Neutrophil (primary cell): Measurements from ENCODE around the gene UNCX.
"Not testable (repeated sequence)": the region's sequence is repeated elsewhere in the genome, so short reads cannot be mapped to it uniquely, and the experiment has no call there.

ENCODE experiments used
- H3K27ac ChIP-seq: fragments of 200-600 bp; sonication (generic); 2 replicates; pipeline ENCODE4 v1.5.1; 2016; ENCODE audit warnings: mild to moderate bottlenecking, moderate library complexity
- H3K27me3 ChIP-seq: fragments of 200-600 bp; sonication (generic); 2 replicates; pipeline ENCODE4 v1.6.0; 2016; ENCODE audit warnings: mild to moderate bottlenecking
- H3K36me3 ChIP-seq: fragments of 200-600 bp; sonication (generic); 2 replicates; pipeline ENCODE4 v1.5.1; 2017
- H3K4me1 ChIP-seq, 2 experiments: fragments of 200-600 bp in 1 of 2; sonication (generic) in 1 of 2; 1 replicate in 1 of 2; 2 replicates in 1 of 2; pipeline versions ENCODE4 v1.5.1 to v1.6.1; 2013 to 2016; ENCODE audit warnings: low read depth in 1 of 2, low read length in 1 of 2, mild to moderate bottlenecking in 1 of 2, moderate library complexity in 1 of 2; ENCODE audit not compliant: control insufficient read depth in 1 of 2, insufficient read depth in 1 of 2
- H3K4me3 ChIP-seq, 2 experiments: fragments of 200-600 bp in 1 of 2; sonication (generic) in 1 of 2; 1 replicate in 1 of 2; 2 replicates in 1 of 2; pipeline ENCODE4 v1.5.1; 2013 to 2016; ENCODE audit warnings: low read depth in 1 of 2, low read length in 1 of 2, mild to moderate bottlenecking in 1 of 2, moderate library complexity in 1 of 2
- H3K9me3 ChIP-seq: fragments of 200-600 bp; sonication (generic); 2 replicates; pipeline ENCODE4 v1.5.1; 2016
- TF ChIP-seq, protein P1 (sequence below): fragments of 200-600 bp; sonication (generic); IDR thresholded peaks from 2 replicates; pipeline ENCODE4 v1.5.1; 2016; ENCODE audit warnings: antibody characterized with exemption

Gene UNCX

GRCh38 chr7:1271046-1271445, 38.4 kb downstream of the UNCX start:
- H3K36me3 ChIP-seq: no peaks in the 10 kb centered on the region
- TF ChIP-seq, protein P1, sequence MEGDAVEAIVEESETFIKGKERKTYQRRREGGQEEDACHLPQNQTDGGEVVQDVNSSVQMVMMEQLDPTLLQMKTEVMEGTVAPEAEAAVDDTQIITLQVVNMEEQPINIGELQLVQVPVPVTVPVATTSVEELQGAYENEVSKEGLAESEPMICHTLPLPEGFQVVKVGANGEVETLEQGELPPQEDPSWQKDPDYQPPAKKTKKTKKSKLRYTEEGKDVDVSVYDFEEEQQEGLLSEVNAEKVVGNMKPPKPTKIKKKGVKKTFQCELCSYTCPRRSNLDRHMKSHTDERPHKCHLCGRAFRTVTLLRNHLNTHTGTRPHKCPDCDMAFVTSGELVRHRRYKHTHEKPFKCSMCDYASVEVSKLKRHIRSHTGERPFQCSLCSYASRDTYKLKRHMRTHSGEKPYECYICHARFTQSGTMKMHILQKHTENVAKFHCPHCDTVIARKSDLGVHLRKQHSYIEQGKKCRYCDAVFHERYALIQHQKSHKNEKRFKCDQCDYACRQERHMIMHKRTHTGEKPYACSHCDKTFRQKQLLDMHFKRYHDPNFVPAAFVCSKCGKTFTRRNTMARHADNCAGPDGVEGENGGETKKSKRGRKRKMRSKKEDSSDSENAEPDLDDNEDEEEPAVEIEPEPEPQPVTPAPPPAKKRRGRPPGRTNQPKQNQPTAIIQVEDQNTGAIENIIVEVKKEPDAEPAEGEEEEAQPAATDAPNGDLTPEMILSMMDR: no peak
- no peak overlapping the region for H3K27ac ChIP-seq
- H3K9me3 ChIP-seq: no peaks in the 10 kb centered on the region
- no peak overlapping the region for H3K4me3 ChIP-seq
- H3K4me1 ChIP-seq: no peaks in the 10 kb centered on the region
- H3K27me3 ChIP-seq: peaks cover 44% of the 10 kb centered on the region

DNA sequence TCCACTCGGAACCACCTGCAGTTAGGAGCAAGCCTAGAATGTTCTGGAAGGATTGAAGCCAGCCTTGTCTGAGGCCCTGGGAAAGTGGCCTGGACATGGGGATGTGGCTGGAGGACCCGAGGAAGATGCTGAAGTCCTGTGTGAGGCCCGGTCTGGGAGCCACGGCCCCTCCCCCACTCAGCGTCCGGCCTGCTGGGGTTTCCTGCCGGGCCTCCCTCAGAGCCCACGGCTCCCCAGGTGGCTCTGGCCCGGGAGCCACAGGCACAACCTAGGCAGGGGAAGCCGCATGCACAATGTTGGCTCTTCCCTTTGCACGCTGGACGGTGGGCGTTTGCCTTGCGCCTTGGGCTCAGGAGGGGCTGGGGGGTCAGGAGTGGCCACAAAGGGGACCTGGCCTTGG, 39.0 kb downstream of the UNCX start:
- peaks cover 38% of the 10 kb centered on the region for H3K27me3 ChIP-seq
- H3K4me3 ChIP-seq: no peak overlapping the region
- no peak overlapping the region for H3K27ac ChIP-seq
- H3K9me3 ChIP-seq: no peaks in the 10 kb centered on the region
- no peaks in the 10 kb centered on the region for H3K36me3 ChIP-seq
- TF ChIP-seq, protein P1: no peak
- no peaks in the 10 kb centered on the region for H3K4me1 ChIP-seq

DNA sequence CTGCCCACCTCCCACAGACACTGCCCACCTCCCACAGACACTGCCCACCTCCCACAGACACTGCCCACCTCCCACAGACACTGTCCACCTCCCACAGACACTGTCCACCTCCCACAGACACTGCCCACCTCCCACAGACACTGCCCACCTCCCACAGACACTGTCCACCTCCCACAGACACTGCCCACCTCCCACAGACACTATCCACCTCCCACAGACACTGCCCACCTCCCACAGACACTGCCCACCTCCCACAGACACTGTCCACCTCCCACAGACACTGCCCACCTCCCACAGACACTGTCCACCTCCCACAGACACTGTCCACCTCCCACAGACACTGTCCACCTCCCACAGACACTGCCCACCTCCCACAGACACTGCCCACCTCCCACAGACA, 39.5 kb downstream of the UNCX start:
- not testable (repeated sequence) for H3K4me1 ChIP-seq
- peaks cover 33% of the 10 kb centered on the region for H3K27me3 ChIP-seq

GRCh38 chr7:1274121-1274875, 41.6 kb downstream of the UNCX start:
- Histone ChIP-seq H3K36me3 (no peaks in the 10 kb centered on the region), H3K27ac (no peak overlapping the region), H3K4me1 (no peaks in the 10 kb centered on the region), H3K27me3 (peaks cover 17% of the 10 kb centered on the region), H3K9me3 (no peaks in the 10 kb centered on the region), H3K4me3 (no peak overlapping the region)
- TF ChIP-seq, protein P1: no peak

More for the DNA sequence above, 39.5 kb downstream of the UNCX start:
- not testable (repeated sequence) for H3K27ac ChIP-seq, H3K4me3 ChIP-seq, H3K9me3 ChIP-seq, H3K36me3 ChIP-seq

DNA sequence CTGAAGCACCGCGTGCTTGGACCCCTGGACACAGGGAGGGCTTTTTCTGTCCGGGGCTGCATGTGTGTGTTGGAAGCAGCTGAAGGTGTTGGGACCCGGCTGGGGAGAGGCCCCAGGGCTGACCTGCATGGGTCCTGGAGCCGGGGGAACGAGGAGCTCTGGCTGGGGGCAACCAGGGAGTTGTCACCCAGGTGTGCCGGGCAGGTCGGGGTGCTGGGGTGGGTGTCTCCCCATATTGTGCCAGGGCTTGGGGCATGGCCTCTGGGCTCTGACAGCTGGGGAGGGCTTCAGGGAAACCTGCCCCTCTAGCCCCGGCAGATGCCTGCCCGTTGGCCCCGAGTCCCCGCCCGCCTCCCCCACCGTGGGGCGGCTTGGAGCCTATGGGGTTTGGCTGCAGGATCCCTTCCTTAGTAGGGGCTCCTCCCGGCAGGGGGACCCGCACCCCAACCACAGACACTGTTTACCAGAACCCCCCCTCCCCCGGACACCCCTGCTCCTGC, 42.3 kb downstream of the UNCX start:
- no peak overlapping the region for H3K4me3 ChIP-seq
- H3K27ac ChIP-seq: no peak overlapping the region
- no peaks in the 10 kb centered on the region for H3K9me3 ChIP-seq
- H3K27me3 ChIP-seq: peaks cover 14% of the 10 kb centered on the region
- no peaks in the 10 kb centered on the region for H3K36me3 ChIP-seq
- TF ChIP-seq, protein P1: no peak
- H3K4me1 ChIP-seq: no peaks in the 10 kb centered on the region

GRCh38 chr7:1275451-1276381, 43.0 kb downstream of the UNCX start:
- peaks cover 7% of the 10 kb centered on the region for H3K27me3 ChIP-seq
- H3K27ac ChIP-seq: no peak overlapping the region
- H3K36me3 ChIP-seq: no peaks in the 10 kb centered on the region
- no peaks in the 10 kb centered on the region for H3K9me3 ChIP-seq
- no peaks in the 10 kb centered on the region for H3K4me1 ChIP-seq
- no peak overlapping the region for H3K4me3 ChIP-seq
- TF ChIP-seq, protein P1: no peak
